Adipocyte (in vitro differentiated cells): ENCODE results near the gene IQSEC2.

Experiments used
- DNase-seq: peaks from one replicate; pipeline ENCODE4 v3.0.0-alpha.2; 2015; ENCODE audit warnings: low read depth
- H3K27me3 ChIP-seq: replicated peaks from 2 replicates; pipeline ENCODE4 v1.7.0; 2013; ENCODE audit warnings: mild to moderate bottlenecking, low read length, moderate library complexity; ENCODE audit not compliant: control insufficient read depth, insufficient read depth
- H3K36me3 ChIP-seq: 2 replicates; pipeline ENCODE4 v1.7.0; 2013; ENCODE audit warnings: low read length, mild to moderate bottlenecking, moderate library complexity; ENCODE audit not compliant: control insufficient read depth, insufficient read depth, severe bottlenecking
- H3K4me1 ChIP-seq: 2 replicates; pipeline ENCODE4 v1.7.0; 2013; ENCODE audit warnings: mild to moderate bottlenecking, low read length, moderate library complexity; ENCODE audit not compliant: control insufficient read depth, insufficient read depth
- H3K4me3 ChIP-seq: 2 replicates; pipeline ENCODE4 v1.7.0; 2013; ENCODE audit warnings: mild to moderate bottlenecking, low read length, moderate library complexity
- H3K9ac ChIP-seq: 2 replicates; pipeline ENCODE4 v1.7.0; 2013; ENCODE audit warnings: mild to moderate bottlenecking, low read length, moderate library complexity
- H3K9me3 ChIP-seq: 2 replicates; pipeline ENCODE4 v1.7.0; 2013; ENCODE audit warnings: mild to moderate bottlenecking, low read length, moderate library complexity; ENCODE audit not compliant: control insufficient read depth

The IQSEC2 gene

GRCh38 chrX:53262918-53263394 is 18.4 kb downstream of the IQSEC2 start:
- Histone ChIP-seq H3K27me3 (peaks cover 31% of the 10 kb centered on the region), H3K9ac (no peak overlapping the region), H3K4me3 (no peak overlapping the region), H3K9me3 (no peaks in the 10 kb centered on the region), H3K4me1 (peaks cover 33% of the 10 kb centered on the region), H3K36me3 (no peaks in the 10 kb centered on the region)
- peak; percentile 22 for DNase-seq

- Histone ChIP-seq H3K4me3 (no peak overlapping the region), H3K36me3 (no peaks in the 10 kb centered on the region), H3K9me3 (no peaks in the 10 kb centered on the region), H3K4me1 (peaks cover 28% of the 10 kb centered on the region), H3K9ac (no peak overlapping the region), H3K27me3 (peaks cover 37% of the 10 kb centered on the region)
- no peak for DNase-seq
Observed at GRCh38 chrX:53262189-53262917, 19.0 kb downstream of the IQSEC2 start.

- peaks cover 20% of the 10 kb centered on the region for H3K4me1 ChIP-seq
- peaks cover 43% of the 10 kb centered on the region for H3K27me3 ChIP-seq
- no peaks in the 10 kb centered on the region for H3K9me3 ChIP-seq
- no peak overlapping the region for H3K4me3 ChIP-seq
- H3K36me3 ChIP-seq = no peaks in the 10 kb centered on the region
- DNase-seq = no peak
- no peak overlapping the region for H3K9ac ChIP-seq
Observed at GRCh38 chrX:53261355-53261972, 19.9 kb downstream of the IQSEC2 start.

GRCh38 chrX:53260836-53261235 is 20.5 kb downstream of the IQSEC2 start:
- Histone ChIP-seq H3K9me3 (no peaks in the 10 kb centered on the region), H3K4me1 (peaks cover 13% of the 10 kb centered on the region), H3K4me3 (no peak overlapping the region), H3K9ac (no peak overlapping the region), H3K36me3 (no peaks in the 10 kb centered on the region), H3K27me3 (peaks cover 43% of the 10 kb centered on the region)
- DNase-seq = no peak

- no peaks in the 10 kb centered on the region for H3K9me3 ChIP-seq
- no peak overlapping the region for H3K4me3 ChIP-seq
- H3K9ac ChIP-seq = no peak overlapping the region
- H3K27me3 ChIP-seq = peaks cover 43% of the 10 kb centered on the region
- DNase-seq = no peak
- H3K4me1 ChIP-seq = no peaks in the 10 kb centered on the region
- H3K36me3 ChIP-seq = no peaks in the 10 kb centered on the region
Observed at GRCh38 chrX:53257670-53258423, 23.5 kb downstream of the IQSEC2 start.

GRCh38 chrX:53257166-53257565 is 24.2 kb downstream of the IQSEC2 start:
- peaks cover 41% of the 10 kb centered on the region for H3K27me3 ChIP-seq
- H3K36me3 ChIP-seq = no peaks in the 10 kb centered on the region
- no peaks in the 10 kb centered on the region for H3K4me1 ChIP-seq
- H3K9me3 ChIP-seq = peaks cover 3% of the 10 kb centered on the region
- no peak overlapping the region for H3K4me3 ChIP-seq
- no peak overlapping the region for H3K9ac ChIP-seq
- no peak for DNase-seq

- Histone ChIP-seq H3K27me3 (peaks cover 35% of the 10 kb centered on the region), H3K9me3 (peaks cover 3% of the 10 kb centered on the region)
- no peak for DNase-seq
Observed at GRCh38 chrX:53256446-53257041, 24.8 kb downstream of the IQSEC2 start.

GRCh38 chrX:53255738-53256191 is 25.6 kb downstream of the IQSEC2 start:
- peaks cover 3% of the 10 kb centered on the region for H3K9me3 ChIP-seq
- no peaks in the 10 kb centered on the region for H3K4me1 ChIP-seq
- no peaks in the 10 kb centered on the region for H3K36me3 ChIP-seq
- H3K9ac ChIP-seq = no peak overlapping the region
- no peak for DNase-seq
- H3K27me3 ChIP-seq = peaks cover 28% of the 10 kb centered on the region
- H3K4me3 ChIP-seq = no peak overlapping the region

More at GRCh38 chrX:53256446-53257041, 24.8 kb downstream of the IQSEC2 start:
- H3K4me1 ChIP-seq = no peaks in the 10 kb centered on the region
- H3K9ac ChIP-seq = no peak overlapping the region
- no peak overlapping the region for H3K4me3 ChIP-seq
- H3K36me3 ChIP-seq = no peaks in the 10 kb centered on the region

GRCh38 chrX:53254570-53255461 is 26.6 kb downstream of the IQSEC2 start:
- no peak for DNase-seq
- Histone ChIP-seq H3K27me3 (peaks cover 19% of the 10 kb centered on the region), H3K4me3 (no peak overlapping the region), H3K9ac (no peak overlapping the region), H3K9me3 (peaks cover 3% of the 10 kb centered on the region), H3K4me1 (no peaks in the 10 kb centered on the region), H3K36me3 (no peaks in the 10 kb centered on the region)

GRCh38 chrX:53253293-53254020 is 27.9 kb downstream of the IQSEC2 start:
- no peak for DNase-seq
- Histone ChIP-seq H3K9ac (no peak overlapping the region), H3K9me3 (peaks cover 3% of the 10 kb centered on the region), H3K27me3 (peaks cover 17% of the 10 kb centered on the region), H3K4me1 (no peaks in the 10 kb centered on the region), H3K36me3 (no peaks in the 10 kb centered on the region), H3K4me3 (no peak overlapping the region)
